NCI-H524 (cell line): ENCODE results near the gene TM2D3.
"Not testable (repeated sequence)": the region's sequence is repeated elsewhere in the genome, so short reads cannot be mapped to it uniquely, and the experiment has no call there.

Experiments
- DNase-seq, 2 experiments: peaks; one replicate each; lab custom pipeline; 2025; lab: John Stamatoyannopoulos, UW

The TM2D3 gene

GRCh38 chr15:101657171-101657570 lies 5.0 kb upstream of the TM2D3 start:
- no peak for DNase-seq

- peak in 1 of 2 experiments; percentile 44 for DNase-seq
These were observed 2.6 kb upstream of the TM2D3 start for GRCh38 chr15:101654624-101655337.

GRCh38 chr15:101654171-101654570 lies 2.0 kb upstream of the TM2D3 start:
- DNase-seq = no peak

- DNase-seq = no peak
These were observed 727 bp upstream of the TM2D3 start for GRCh38 chr15:101652786-101653430.

GRCh38 chr15:101651554-101652097 lies 555 bp downstream of the TM2D3 start:
- DNase-seq = peak in 1 of 2 experiments; percentile 48

- no peak for DNase-seq
These were observed 2.0 kb downstream of the TM2D3 start for GRCh38 chr15:101650145-101650544.

GRCh38 chr15:101648356-101648755 lies 3.8 kb downstream of the TM2D3 start:
- no peak for DNase-seq

- peak in 1 of 2 experiments; percentile 17 for DNase-seq
These were observed 4.9 kb downstream of the TM2D3 start for GRCh38 chr15:101647251-101647650.

GRCh38 chr15:101646672-101647071 lies 5.5 kb downstream of the TM2D3 start:
- DNase-seq = no peak

GRCh38 chr15:101642361-101642760 lies 9.8 kb downstream of the TM2D3 start:
- peak in 1 of 2 experiments; percentile 14 for DNase-seq

GRCh38 chr15:101641894-101642293 lies 10.3 kb downstream of the TM2D3 start:
- no peak for DNase-seq

- DNase-seq = peak in 1 of 2 experiments; percentile 51
These were observed 10.9 kb downstream of the TM2D3 start for GRCh38 chr15:101641129-101641764.

- no peak for DNase-seq
These were observed 12.5 kb downstream of the TM2D3 start for GRCh38 chr15:101639667-101640066.

- DNase-seq = no peak
These were observed 14.3 kb downstream of the TM2D3 start for GRCh38 chr15:101637919-101638318.

- no peak for DNase-seq
These were observed 14.7 kb downstream of the TM2D3 start for GRCh38 chr15:101637516-101637915.

GRCh38 chr15:101637038-101637437 lies 15.1 kb downstream of the TM2D3 start:
- no peak for DNase-seq

GRCh38 chr15:101635944-101636727 lies 16.0 kb downstream of the TM2D3 start:
- DNase-seq = no peak

GRCh38 chr15:101633356-101633755 lies 18.8 kb downstream of the TM2D3 start:
- no peak for DNase-seq

GRCh38 chr15:101626729-101627128 lies 25.5 kb downstream of the TM2D3 start:
- DNase-seq = not testable (repeated sequence)

GRCh38 chr15:101625980-101626379 lies 26.2 kb downstream of the TM2D3 start:
- DNase-seq = no peak

GRCh38 chr15:101625184-101625583 lies 27.0 kb downstream of the TM2D3 start:
- DNase-seq = no peak
